Cardiac muscle cell (in vitro differentiated cells and primary cell): ENCODE measurements around the gene TRABD2B. TPM values are rescaled to one million over a fixed set of nuclear protein-coding genes. Genes with fewer than 3 reads are reported as not detected.
A peak's percentile ranks its signal among the peaks of the same experiment; 100 is the strongest.

Experiments
- DNase-seq, 2 donors: peaks; one replicate each; pipeline versions ENCODE4 v3.0.0 to v3.0.0-alpha.2; 2010 to 2017; ENCODE audit warnings: low read depth in 1 of 2, low spot score in 1 of 2
- H3K27ac ChIP-seq: fragments of 200-600 bp; sonication (generic); 2 replicates; pipeline ENCODE4 v1.5.1; 2016
- H3K27me3 ChIP-seq: fragments of 200-600 bp; sonication (generic); 2 replicates; pipeline ENCODE4 v1.6.0; 2016; ENCODE audit warnings: control low read depth
- H3K36me3 ChIP-seq: fragments of 200-600 bp; sonication (generic); 2 replicates; pipeline ENCODE4 v1.5.1; 2016; ENCODE audit warnings: control low read depth
- H3K4me1 ChIP-seq: fragments of 200-600 bp; sonication (generic); 2 replicates; pipeline ENCODE4 v1.8.1; 2017; ENCODE audit warnings: low read depth, mild to moderate bottlenecking, mixed run types
- H3K4me3 ChIP-seq: fragments of 200-600 bp; sonication (generic); 2 replicates; pipeline ENCODE4 v1.5.1; 2016; ENCODE audit warnings: mild to moderate bottlenecking
- H3K9me3 ChIP-seq: fragments of 200-600 bp; sonication (generic); 2 replicates; pipeline ENCODE4 v1.5.1; 2017; ENCODE audit warnings: low read depth, mild to moderate bottlenecking, control low read depth
- polyA plus RNA-seq: library from polyadenylated mRNA; unstranded; fragments of >200 nt; fragmentation: Nextera tagmentation; extraction: Ambion mirVana; gene quantifications from 2 replicates; pipeline ENCODE4 v1.2.1, GENCODE V29; 2016
- total RNA-seq: library from RNA; depleted of rRNA; stranded (reverse); fragments of >200 nt; gene quantifications from 2 replicates; pipeline ENCODE4 v1.2.3, GENCODE V29; 2016
- TF ChIP-seq, protein P1 (sequence below): IDR thresholded peaks from 2 replicates; pipeline ENCODE4 v1.5.1; 2012; ENCODE audit warnings: low read depth, mild to moderate bottlenecking, low read length

Gene TRABD2B
- total and polyA plus RNA-seq, 2 experiments from 2014 or later: 0.60 to 0.82 TPM

GRCh38 chr1:48026275-48026674 is 29.1 kb upstream of the TRABD2B start:
- Histone ChIP-seq H3K4me3 (no peak overlapping the region), H3K27ac (no peak overlapping the region), H3K36me3 (no peaks in the 10 kb centered on the region), H3K9me3 (no peaks in the 10 kb centered on the region), H3K27me3 (no peaks in the 10 kb centered on the region), H3K4me1 (peaks cover 14% of the 10 kb centered on the region)
- TF ChIP-seq, protein P1, sequence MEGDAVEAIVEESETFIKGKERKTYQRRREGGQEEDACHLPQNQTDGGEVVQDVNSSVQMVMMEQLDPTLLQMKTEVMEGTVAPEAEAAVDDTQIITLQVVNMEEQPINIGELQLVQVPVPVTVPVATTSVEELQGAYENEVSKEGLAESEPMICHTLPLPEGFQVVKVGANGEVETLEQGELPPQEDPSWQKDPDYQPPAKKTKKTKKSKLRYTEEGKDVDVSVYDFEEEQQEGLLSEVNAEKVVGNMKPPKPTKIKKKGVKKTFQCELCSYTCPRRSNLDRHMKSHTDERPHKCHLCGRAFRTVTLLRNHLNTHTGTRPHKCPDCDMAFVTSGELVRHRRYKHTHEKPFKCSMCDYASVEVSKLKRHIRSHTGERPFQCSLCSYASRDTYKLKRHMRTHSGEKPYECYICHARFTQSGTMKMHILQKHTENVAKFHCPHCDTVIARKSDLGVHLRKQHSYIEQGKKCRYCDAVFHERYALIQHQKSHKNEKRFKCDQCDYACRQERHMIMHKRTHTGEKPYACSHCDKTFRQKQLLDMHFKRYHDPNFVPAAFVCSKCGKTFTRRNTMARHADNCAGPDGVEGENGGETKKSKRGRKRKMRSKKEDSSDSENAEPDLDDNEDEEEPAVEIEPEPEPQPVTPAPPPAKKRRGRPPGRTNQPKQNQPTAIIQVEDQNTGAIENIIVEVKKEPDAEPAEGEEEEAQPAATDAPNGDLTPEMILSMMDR: no peak
- peak in 1 of 2 donors; percentile 70 for DNase-seq

- Histone ChIP-seq H3K27me3 (no peaks in the 10 kb centered on the region), H3K4me1 (peaks cover 14% of the 10 kb centered on the region), H3K4me3 (no peak overlapping the region), H3K9me3 (no peaks in the 10 kb centered on the region), H3K36me3 (no peaks in the 10 kb centered on the region), H3K27ac (no peak overlapping the region)
- TF ChIP-seq, protein P1: no peak
- DNase-seq: no peak
Measured at GRCh38 chr1:48025076-48025475, 27.9 kb upstream of the TRABD2B start.

DNA sequence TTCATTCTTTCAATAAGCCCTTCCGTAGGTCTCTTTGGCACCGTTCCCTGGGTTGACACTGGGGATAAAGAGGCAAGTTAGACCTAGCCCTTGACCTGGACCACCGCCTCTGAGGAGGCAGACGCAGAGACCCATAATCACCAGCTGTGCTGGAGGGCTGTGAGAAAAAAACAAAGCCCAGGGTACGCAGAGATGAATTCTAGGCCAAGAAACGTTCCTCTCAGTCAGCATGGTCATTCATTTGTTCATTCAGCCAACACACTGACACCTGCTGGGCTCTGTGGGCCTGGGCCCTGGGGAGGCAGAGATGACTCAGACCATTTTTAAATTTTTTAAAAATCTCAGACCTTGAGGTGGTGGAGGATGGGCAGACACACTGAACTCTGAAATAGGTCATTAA is 26.3 kb upstream of the TRABD2B start:
- H3K9me3 ChIP-seq: no peaks in the 10 kb centered on the region
- H3K36me3 ChIP-seq: no peaks in the 10 kb centered on the region
- TF ChIP-seq, protein P1: no peak
- DNase-seq: no peak
- peaks cover 14% of the 10 kb centered on the region for H3K4me1 ChIP-seq
- H3K27me3 ChIP-seq: no peaks in the 10 kb centered on the region
- no peak overlapping the region for H3K27ac ChIP-seq
- no peak overlapping the region for H3K4me3 ChIP-seq

- no peak for DNase-seq
- H3K9me3 ChIP-seq: no peaks in the 10 kb centered on the region
- no peak overlapping the region for H3K4me3 ChIP-seq
- no peak overlapping the region for H3K27ac ChIP-seq
- TF ChIP-seq, protein P1: no peak
- peaks cover 16% of the 10 kb centered on the region for H3K4me1 ChIP-seq
- no peaks in the 10 kb centered on the region for H3K36me3 ChIP-seq
- H3K27me3 ChIP-seq: no peaks in the 10 kb centered on the region
Measured at GRCh38 chr1:48022306-48022705, 25.1 kb upstream of the TRABD2B start.

DNA sequence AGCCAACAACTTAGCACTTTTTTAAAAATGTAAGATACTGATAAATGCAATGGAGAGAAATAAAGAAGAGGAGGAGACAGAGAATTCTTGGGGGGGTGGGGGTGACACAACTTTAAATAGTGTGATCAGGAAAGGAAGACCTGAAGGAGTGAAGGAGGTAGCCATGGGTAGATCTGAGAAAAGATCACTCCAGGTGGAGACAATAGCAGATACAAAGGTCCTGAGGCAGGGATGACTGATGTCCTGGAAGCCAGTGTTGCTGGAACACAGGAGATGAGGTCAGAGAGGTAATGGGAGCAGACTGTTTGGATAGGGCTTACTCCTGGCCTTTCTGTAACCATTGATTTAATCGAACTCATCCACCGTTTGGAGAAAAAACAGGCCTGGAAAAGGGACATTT is 24.6 kb upstream of the TRABD2B start:
- DNase-seq: no peak

More for the DNA sequence above, 24.6 kb upstream of the TRABD2B start:
- TF ChIP-seq, protein P1: no peak
- Histone ChIP-seq H3K27ac (no peak overlapping the region), H3K4me1 (peaks cover 20% of the 10 kb centered on the region), H3K27me3 (no peaks in the 10 kb centered on the region), H3K36me3 (no peaks in the 10 kb centered on the region), H3K9me3 (no peaks in the 10 kb centered on the region), H3K4me3 (no peak overlapping the region)
